ENCODE results near the gene PKN1. TPM values are rescaled to one million over a fixed set of nuclear protein-coding genes. Genes with fewer than 3 reads are reported as not detected.

Gene PKN1
- total RNA-seq, 1 donor: 177 TPM

- peak; percentile 79 to 93 (median 92) for DNase-seq (ENCODE audit: low read depth in 2 of 3, low spot score in 2 of 3)
Measured at GRCh38 chr19:14405758-14406644, 27.1 kb upstream of the PKN1 start.

- no peak for DNase-seq (ENCODE audit: low read depth in 2 of 3, low spot score in 2 of 3)
Measured at GRCh38 chr19:14406645-14407401, 26.3 kb upstream of the PKN1 start.

GRCh38 chr19:14407605-14408484 lies 25.3 kb upstream of the PKN1 start:
- no peak for DNase-seq (ENCODE audit: low read depth in 2 of 3, low spot score in 2 of 3)

- DNase-seq (ENCODE audit: low read depth in 2 of 3, low spot score in 2 of 3): no peak
Measured at GRCh38 chr19:14408491-14409145, 24.5 kb upstream of the PKN1 start.

- DNase-seq (ENCODE audit: low read depth in 2 of 3, low spot score in 2 of 3): no peak
Measured at GRCh38 chr19:14409146-14410023, 23.7 kb upstream of the PKN1 start.

- no peak for DNase-seq (ENCODE audit: low read depth in 2 of 3, low spot score in 2 of 3)
Measured at GRCh38 chr19:14410091-14411051, 22.7 kb upstream of the PKN1 start.

GRCh38 chr19:14411161-14411937 lies 21.8 kb upstream of the PKN1 start:
- no peak for DNase-seq (ENCODE audit: low read depth in 2 of 3, low spot score in 2 of 3)

- DNase-seq (ENCODE audit: low read depth in 2 of 3, low spot score in 2 of 3): no peak
Measured at GRCh38 chr19:14411938-14412245, 21.2 kb upstream of the PKN1 start.

- DNase-seq (ENCODE audit: low read depth in 2 of 3, low spot score in 2 of 3): no peak
Measured at GRCh38 chr19:14412324-14412995, 20.6 kb upstream of the PKN1 start.

GRCh38 chr19:14412996-14413692 lies 20.0 kb upstream of the PKN1 start:
- no peak for DNase-seq (ENCODE audit: low read depth in 2 of 3, low spot score in 2 of 3)

GRCh38 chr19:14413693-14414181 lies 19.4 kb upstream of the PKN1 start:
- no peak for DNase-seq (ENCODE audit: low read depth in 2 of 3, low spot score in 2 of 3)

GRCh38 chr19:14414926-14415690 lies 18.0 kb upstream of the PKN1 start:
- DNase-seq (ENCODE audit: low read depth in 2 of 3, low spot score in 2 of 3): no peak

- no peak for DNase-seq (ENCODE audit: low read depth in 2 of 3, low spot score in 2 of 3)
Measured at GRCh38 chr19:14416817-14417231, 16.3 kb upstream of the PKN1 start.

- DNase-seq (ENCODE audit: low read depth in 2 of 3, low spot score in 2 of 3): peak in 1 of 3 donors; percentile 85
Measured at GRCh38 chr19:14418856-14419105, 14.3 kb upstream of the PKN1 start.

- DNase-seq (ENCODE audit: low read depth in 2 of 3, low spot score in 2 of 3): peak; percentile 88 to 100 (median 99)
Measured at GRCh38 chr19:14419106-14419813, 13.8 kb upstream of the PKN1 start, which contains the start of gene DDX39A. TSS of gene DDX39A (minus strand) at chr19:14419341. CDS start at chr19:14413220, 6,121 bp downstream.
